A549 treated with AZD9567 at 1 μM for 4 hours (cell line): ENCODE data around the gene CLEC2D. TPM values are rescaled to one million over a fixed set of nuclear protein-coding genes. Genes with fewer than 3 reads are reported as not detected.

Experiments
- total RNA-seq: library from RNA; stranded (reverse); fragments of 200-300 nt; extraction: Qiagen RNA extraction; gene quantifications from 5 replicates; pipeline ENCODE4 v1.2.3, GENCODE V29; 2022; ENCODE audit not compliant: insufficient read depth

The CLEC2D gene
- total RNA-seq: 0.60 to 1.5 TPM (median 0.81 TPM) in 5 replicates

GRCh38 chr12:9669534-9669933 lies at the start of gene CLEC2D:
Gene CLEC2D, plus strand, starts transcription at chr12:9669713. Its CDS starts 22 bp downstream, at chr12:9669735.

GRCh38 chr12:9732921-9733461 lies 63.5 kb downstream of the CLEC2D start, which contains the start of gene CLECL1:
Gene CLECL1, minus strand, starts transcription at chr12:9733097.

Other genes starting within 250 kb of the CLEC2D start
- gene KLRB1, start 61.8 kb upstream of the CLEC2D start, total RNA-seq: not detected in 5 replicates
- not detected in 5 replicates for gene CLECL1, start 63.4 kb downstream of the CLEC2D start, total RNA-seq
- not detected in 5 replicates for gene CD69, start 91.2 kb downstream of the CLEC2D start, total RNA-seq
- gene KLRF1, start 157.8 kb downstream of the CLEC2D start, total RNA-seq: not detected in 5 replicates
- gene CLEC2B, start 199.6 kb downstream of the CLEC2D start, total RNA-seq: 1.1 to 3.3 TPM (median 1.2 TPM) in 5 replicates
- not detected in 5 replicates for gene KLRF2, start 211.8 kb downstream of the CLEC2D start, total RNA-seq